DMS53 (cell line): Measurements from ENCODE around the gene SLC49A3.
"Not testable (repeated sequence)": the region's sequence is repeated elsewhere in the genome, so short reads cannot be mapped to it uniquely, and the experiment has no call there.

ENCODE experiments used
- DNase-seq: peaks from one replicate; lab custom pipeline; 2025; lab: John Stamatoyannopoulos, UW

SLC49A3 gene

DNA sequence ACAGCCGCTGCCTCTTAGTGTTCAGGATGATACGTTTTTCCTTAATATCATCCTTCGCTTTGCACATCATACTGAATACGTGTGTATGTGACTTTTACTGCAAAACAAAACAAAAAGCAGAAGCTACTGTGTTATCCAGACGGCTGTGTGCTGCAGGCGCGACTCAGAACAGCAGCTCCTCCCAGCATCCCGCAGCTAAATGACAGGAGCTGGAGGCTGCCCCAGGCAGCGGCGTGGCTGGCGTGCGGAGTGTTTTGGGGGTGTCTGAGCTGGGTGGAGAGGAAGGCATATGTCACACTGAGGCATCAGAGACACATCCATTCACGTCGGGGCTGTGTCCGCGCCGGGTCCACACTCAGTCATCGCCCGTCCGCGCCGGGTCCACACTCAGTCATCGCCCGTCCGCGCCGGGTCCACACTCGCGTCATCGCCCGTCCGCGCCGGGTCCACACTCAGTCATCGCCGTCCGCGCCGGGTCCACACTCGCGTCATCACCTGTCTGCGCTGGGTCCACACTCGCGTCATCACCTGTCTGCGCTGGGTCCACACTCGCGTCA lies 33.3 kb upstream of the SLC49A3 start:
- DNase-seq = no peak

DNA sequence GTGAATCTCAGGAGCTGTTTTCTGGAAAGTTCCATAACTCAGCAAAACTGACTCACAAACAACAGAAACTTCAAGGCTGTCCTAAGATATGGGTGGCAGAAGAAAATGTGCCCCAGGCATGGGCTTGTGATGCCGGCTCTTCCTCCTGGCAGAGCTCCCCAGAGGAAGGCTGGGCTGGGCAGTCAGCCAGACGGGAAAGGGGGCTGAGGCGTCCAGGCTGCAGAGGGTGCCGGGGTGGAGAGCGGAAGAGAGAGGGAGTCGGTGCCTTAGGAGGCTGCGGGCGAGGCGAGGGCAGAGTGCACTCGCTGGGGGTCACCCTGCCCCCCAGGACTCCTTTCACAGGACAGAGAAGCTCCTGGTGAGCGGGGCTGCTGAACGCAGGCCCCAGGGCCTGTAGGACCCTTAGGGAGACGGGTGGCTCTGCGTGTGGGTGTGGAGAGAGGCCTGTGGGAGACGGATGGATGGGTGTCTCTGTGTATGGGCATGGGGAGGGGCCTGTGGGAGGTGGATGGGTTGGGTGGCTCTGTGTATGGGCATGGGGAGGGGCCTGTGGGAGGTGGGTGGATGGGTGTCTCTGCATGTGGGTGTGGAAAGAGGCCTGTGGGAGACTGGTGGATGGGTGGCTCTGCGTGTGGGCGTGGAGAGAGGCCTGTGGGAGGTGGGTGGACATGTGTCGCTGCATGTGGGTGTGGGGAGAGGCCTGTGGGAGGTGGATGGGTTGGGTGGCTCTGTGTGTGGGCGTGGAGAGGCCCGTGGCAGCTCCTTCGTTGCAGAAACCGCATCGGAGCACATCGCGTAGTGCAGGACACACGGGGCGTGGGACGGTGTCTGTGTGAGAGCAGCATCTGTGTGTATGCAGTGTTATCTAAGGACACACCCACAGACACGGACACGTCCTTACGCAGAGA lies 32.6 kb upstream of the SLC49A3 start:
- DNase-seq = no peak

DNA sequence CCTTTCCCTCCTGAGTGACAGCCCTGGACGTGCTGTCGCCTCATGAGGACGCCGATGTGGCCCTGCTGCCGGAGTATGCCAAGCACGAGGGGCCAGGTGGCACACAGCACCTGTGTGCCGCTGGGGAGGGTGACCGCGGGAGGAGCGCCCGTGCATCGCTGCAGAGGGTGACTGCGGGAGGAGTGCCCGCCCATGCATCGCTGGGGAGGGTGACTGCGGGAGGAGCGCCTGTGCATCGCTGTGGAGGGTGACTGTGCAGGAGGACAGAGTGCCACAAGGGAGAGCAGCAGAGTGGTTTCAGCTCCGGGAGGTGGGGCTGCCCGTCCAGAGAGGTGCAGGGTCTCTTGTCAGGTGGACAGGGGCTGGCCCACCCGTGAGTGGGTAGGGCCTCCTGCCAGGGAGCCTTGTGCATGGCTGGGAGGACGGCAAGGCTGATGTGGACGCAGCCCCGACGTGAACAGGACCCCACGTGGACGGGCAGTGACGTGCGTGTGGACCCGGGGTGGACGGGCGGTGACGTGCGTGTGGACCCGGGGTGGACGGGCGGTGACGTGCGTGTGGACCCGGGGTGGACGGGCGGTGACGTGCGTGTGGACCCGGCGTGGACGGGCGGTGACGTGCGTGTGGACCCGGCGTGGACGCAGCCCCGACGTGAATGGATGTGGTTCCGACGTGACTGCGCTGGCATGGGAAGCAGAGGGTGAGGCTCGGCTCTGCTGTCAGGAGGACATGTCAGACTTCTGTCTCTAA lies 31.3 kb upstream of the SLC49A3 start:
- DNase-seq = no peak

DNA sequence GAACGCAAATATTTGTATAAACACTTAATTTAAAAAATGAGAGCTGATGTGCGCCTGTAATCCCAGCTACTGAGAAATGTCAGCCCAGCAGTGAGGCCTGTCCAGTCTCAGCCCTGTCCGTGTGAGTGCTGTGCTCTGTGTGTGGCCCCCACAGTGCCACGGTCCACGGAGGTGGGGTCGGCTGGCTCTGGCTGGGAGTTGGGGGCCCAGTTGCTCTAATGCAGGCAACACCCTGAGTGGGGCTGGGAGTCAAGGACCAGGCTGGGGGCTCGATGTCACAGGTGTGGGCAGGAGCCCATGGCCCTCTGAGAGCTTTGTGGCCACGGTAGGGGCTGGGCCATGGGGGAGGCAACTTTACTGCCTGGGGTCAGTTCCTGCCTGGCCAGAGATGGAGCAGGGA lies 29.5 kb upstream of the SLC49A3 start:
- no peak for DNase-seq

DNA sequence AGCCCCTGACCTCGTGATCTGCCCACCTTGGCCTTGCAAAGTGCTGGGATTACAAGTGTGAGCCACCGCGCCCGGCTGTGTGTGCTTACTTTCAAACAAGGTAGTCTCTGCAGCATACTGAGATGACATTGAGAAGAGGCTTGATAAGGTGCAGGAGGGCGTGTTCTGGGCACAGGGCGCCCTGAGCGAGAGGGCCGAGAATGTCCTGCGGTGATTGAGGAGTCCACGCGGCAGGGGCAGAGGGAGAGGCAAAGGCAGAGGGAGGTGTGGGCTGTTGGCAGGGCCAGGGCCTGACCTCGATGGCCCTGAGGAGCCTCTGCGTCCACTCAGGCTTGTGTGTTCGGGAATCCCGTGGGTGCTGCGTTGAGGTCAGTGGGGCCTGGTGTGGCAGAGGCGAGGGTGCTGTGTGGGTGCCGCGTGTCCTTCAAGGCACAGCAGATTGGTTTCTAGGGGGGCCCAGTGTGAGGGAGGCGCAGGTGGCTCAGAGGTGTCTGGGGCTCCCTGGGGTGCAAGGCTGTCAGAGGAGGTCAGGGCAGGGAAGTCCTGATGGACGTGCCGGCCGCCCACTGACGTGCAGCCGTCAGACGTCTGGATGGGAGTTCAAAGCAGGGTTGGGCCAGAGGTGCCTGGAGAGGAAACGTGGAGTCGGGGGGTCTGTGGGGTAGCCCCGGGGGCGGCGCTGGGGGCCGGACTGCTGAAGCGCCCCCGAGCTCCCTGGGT lies 28.8 kb upstream of the SLC49A3 start:
- no peak for DNase-seq

DNA sequence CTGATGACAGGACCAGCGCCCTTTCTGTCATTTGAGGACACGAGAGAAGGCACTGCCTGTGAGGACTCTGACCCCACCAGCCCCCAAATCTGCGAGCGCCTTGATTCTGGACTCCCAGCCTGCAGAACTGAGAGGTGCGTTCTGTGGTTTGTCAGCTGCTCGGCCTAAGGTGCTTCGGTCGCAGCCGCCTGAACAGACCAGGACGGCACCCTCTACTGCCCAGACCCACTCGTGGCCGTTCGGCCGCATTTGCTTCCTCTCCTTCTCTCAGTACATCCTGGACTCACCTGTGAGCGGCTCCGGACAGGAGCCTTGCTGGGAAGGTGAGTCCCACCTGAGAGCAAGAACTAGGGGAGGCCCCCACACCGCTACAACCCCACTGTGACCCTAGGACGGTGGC lies 25.1 kb upstream of the SLC49A3 start:
- no peak for DNase-seq

DNA sequence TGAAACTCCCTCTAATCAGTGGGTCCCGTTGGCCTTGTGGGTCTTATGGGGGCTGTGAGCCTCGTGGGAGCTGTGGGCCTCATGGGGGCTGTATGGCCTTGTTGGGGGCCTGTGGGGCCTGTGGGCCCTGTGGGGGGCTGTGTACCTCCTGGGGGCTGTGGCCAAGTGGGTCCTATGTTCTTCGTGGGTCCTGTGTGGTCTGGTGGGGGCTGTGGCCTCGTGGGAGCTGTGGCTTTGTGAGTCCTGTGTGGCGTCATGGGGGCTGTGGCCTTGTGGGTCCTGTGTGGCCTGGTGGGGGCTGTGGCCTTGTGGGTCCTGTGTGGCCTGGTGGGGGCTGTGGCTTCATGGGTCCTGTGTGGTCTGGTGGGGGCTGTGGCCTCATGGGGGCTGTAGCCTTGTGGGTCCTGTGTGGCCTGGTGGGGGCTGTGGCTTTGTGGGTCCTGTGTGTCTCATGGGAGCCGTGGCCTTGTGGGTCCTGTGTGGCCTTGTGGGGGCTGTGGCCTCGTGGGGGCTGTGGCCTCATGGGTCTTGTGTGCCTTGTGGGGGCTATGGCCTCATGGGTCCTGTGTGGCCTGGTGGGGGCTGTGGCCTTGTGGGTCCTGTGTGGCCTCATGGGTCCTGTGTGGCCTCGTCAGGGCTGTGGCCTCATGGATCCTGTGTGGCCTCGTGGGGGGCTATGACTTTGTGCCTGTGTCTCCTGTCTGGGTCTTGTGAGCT lies 24.1 kb upstream of the SLC49A3 start:
- DNase-seq = no peak

DNA sequence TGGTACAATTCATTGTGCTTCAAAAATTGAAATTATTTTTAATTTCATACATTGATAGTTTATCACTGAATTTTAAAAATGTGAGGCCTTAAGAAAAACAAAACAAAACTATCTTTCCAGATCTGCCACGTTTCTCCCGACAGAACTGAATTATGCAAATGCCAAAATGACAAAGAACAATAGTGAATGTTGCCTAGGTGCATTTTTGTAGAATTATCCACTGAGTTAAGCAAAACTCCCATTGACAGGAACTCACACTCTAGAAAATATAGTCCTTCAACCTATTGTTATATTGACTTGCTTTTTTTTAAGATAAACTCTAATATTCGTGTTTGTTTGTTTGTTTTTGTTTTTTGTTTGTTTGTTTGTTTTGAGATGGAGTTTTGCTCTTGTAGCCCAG lies 23.1 kb upstream of the SLC49A3 start:
- DNase-seq = no peak

DNA sequence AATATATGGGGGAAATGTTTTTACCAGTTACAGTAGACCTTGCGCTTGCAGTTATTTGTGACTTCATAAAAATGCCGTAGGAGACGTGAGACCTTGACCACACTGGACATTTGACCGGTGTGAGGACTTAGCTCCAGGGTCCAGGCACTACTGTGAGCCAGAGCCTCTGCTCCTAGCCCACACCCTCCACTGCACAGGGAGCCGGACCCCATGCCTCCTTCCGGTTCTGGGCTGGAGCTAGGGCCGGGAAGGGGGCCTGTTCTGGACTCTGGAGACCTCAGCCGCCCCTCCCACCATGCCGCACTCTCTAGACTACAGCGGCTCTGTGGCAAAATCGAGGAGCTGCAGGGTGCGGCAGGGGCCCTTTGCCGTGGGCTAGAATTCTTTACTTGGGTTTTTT lies 22.0 kb upstream of the SLC49A3 start:
- no peak for DNase-seq

DNA sequence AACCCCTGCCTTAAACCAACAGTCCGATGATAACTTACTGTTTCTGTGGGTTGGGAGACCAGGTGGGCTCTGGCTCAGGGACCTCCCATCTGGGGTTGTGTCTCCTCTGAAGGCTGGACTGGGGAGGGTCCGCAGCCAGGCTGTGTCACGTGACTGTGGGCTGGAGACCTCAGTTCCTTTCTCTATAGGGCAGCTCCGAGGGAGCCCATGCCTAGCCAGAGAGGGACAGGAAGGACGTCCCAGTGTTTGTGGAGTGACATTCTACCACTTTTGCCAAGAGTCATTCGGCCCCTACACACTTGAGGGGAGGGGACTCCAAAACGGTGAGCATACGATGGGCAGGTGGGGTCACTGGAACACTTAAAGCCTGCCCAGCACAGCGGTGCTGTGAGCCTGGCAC lies 21.2 kb upstream of the SLC49A3 start:
- DNase-seq = no peak

DNA sequence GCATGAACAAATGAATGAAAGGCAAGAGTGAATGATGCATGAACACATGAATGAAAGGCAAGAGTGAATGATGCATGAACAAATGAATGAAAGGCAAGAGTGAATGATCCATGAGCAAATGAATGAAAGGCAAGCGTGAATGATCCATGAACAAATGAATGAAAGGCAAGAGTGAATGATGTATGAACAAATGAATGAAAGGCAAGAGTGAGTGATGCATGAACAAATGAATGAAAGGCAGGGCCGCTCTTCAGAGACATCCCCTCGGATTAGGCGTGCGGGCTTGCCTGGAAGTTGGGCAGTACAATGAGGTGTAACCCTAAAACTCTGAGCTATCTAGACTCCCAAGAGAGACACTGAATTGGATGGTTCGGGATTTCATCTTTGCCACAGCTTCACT lies 20.4 kb upstream of the SLC49A3 start:
- DNase-seq = no peak

DNA sequence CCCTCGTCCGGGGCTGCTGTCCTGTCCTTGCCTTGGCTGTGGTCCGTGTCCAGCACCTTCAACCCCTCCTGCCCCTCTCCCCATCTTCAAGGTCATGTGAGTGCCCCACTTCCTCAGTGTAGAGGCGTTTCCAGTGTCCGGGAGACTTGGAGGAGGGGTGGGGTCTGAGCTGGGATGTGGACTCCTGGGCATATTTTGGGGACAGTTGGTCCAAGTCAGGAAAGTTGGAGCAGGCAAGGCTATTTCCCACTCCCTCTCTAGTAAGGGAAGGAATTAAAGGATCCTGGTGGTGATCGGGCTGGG lies 19.6 kb upstream of the SLC49A3 start:
- no peak for DNase-seq

DNA sequence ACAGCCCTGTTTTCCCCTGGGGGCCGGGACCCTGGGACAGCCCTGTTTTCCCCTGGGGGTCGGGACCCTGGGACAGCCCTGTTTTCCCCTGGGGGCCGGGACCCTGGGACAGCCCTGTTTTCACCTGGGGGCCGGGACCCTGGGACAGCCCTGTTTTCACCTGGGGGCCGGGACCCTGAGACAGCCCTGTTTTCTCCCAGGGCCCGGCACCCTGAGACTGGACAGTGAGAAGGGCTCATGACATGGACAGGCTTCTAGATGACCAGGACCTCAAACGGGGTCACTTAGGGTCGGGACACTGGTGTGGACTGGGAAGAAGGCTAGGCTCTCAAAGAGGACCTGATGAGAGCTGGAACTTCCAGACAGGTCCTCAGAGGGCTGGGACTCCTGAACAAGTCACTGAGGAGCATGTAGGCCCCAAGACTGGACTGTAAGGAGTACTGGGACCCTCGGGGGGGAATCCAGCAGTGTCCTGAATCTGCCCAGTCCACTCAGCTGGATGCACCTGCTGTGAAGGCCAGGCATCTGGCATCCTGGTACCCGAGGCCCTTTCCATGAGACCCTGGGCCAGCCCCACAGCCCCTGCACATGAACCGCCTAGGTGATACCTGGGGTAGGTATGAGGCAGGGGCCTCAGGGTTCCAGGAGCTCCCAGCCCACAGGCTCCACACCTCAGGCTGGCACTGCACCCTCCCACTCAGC lies 19.1 kb upstream of the SLC49A3 start:
- DNase-seq = no peak

DNA sequence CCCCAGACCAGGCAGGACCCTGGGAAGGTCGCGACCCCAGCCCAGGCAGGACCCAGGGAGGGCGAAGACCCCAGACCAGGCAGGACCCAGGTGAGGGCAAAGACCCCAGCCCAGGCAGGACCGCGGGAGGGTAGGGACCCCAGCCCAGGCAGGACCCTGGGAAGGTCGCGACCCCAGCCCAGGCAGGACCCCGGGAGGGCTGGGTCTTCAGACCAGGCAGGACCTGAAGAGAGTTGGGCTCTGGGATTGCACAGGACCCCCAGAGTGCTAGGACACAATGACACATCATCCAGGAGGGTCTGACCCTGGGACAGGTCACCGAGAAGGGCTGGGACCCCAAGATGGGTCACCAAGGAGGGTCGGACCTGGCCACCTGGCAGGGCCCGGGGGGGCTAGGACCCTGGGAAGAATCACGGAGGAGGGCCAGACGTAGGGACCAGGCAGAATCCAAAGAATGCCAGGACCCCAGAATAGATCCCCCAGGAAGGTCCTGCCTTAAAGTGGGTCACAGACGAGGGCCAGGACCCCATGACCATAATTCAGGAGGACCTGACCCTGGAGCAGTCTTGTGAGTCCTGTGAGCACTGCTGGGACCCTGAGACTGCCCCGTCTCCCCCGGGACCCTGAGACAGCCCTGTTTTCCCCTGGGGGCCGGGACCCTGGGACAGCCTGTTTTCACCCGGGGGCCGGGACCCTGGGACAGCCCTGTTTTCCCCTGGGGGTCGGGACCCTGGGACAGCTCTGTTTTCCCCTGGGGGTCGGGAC lies 18.1 kb upstream of the SLC49A3 start:
- no peak for DNase-seq

DNA sequence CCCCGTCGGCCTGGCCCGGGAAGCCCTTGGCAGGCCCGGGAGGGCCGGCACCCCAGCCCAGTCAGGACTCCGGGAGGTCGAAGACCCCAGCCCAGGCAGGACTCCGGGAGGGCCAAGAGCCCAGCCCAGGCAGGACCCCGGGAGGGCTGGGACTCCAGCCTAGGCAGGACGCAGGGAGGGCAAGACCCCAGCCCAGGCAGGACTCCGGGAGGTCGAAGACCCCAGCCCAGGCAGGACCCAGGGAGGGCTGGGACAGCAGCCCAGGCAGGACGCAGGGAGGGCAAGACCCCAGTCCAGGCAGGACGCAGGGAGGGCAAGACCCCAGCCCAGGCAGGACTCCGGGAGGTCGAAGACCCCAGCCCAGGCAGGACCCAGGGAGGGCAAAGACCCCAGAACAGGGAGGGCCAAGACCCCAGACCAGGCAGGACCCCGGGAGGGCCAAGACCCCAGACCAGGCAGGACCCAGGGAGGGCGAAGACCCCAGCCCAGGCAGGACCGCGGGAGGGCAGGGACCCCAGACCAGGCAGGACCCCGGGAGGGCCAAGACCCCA lies 17.2 kb upstream of the SLC49A3 start:
- DNase-seq = not testable (repeated sequence)

DNA sequence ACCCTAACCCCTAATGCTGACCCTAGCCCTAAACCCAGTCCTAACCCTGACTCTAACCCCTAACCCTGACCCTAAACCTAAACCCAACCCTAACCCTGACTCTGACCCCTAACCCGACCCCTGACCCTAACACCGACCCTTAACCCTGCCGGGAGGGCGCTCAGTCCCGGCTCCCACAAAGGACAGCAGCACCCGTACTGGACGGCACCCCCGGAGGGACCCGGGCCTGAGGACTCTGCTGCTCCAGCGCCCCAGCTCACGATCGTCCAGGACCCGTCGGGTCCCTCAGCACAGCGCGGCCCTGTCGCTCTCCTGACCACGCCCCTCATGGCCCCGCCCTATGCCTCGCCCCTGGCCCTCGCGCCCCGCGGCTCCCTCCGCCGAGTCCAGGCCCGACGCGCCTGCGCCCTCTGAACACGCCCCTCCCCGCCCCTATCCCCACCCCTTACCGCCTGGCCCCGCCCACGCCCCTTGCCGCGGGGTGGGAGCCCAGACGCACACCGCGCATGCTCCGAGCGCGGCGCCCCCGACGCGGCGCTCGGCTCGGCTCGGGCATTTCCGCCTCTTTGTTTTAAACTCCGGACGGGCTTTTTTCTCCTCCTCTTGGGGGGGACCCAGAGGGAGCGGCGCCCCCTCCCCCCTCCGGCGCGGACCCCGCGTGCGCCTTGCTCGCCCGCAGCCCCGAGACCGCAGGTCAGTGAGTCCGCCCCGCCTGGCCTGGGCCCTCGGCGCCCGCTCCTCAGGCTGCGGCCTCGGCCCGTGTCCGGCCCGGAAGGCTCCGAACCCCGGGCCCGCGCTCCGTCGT lies 16.5 kb upstream of the SLC49A3 start, which contains the start of gene PCGF3:
TSS of gene PCGF3 (plus strand) at position 555 of the 805 bp plus-strand sequence. CDS start 27,849 bp downstream, outside the sequence.
- DNase-seq = peak; percentile 99

DNA sequence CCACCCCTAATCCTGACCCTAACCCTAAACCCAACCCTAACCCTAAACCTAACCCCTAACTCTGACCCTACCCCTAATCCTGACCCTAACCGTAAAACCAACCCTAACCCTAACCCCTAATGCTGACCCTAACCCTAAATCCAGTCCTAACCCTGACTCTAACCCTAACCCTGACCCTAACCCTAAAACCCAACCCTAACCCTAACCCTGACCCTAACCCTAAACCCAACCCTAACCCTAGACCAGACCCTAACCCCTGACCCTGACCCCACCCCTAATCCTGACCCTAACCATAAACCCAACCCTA lies 16.0 kb upstream of the SLC49A3 start:
- no peak for DNase-seq

DNA sequence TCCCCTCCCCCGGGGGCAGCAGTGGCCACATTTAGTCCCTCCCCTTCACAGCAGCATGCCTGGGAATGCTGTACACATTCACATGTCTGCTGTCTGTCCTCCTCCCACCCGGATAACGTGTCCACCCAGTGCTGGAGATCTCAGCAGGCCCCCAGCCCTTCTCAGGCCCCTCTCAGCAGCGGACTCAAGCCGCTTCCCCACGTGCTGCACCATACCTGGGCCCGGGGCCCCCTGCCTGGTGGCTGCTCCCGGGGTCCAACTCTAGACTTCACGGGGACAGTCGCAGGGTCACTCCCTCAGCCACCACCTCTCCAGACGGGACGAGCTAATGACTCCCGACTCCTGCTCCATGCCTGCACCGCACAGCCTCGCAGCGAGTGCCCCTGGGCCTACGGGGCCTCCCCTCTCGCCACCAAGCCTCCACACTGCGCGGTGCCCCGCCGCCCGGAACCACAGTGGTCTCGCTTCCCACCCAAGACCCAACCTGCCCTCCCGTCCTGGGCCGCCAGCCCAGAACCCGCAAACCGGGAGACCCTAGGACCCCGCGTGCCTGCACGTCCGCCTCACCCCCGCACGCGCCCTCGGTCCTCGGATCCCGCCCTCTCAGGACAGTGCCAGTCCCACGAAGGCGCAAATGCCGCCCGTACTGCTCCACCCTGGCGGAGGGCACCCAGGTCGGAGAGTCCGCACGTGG lies 15.4 kb upstream of the SLC49A3 start:
- no peak for DNase-seq
